ENCODE data around the gene HAPLN3. TPM values are rescaled to one million over a fixed set of nuclear protein-coding genes. Genes with fewer than 3 reads are reported as not detected.

HAPLN3 gene
- total and polyA plus RNA-seq, 8 donors = 0.61 to 33.9 (median 6.4) TPM; not detected in 1

DNA sequence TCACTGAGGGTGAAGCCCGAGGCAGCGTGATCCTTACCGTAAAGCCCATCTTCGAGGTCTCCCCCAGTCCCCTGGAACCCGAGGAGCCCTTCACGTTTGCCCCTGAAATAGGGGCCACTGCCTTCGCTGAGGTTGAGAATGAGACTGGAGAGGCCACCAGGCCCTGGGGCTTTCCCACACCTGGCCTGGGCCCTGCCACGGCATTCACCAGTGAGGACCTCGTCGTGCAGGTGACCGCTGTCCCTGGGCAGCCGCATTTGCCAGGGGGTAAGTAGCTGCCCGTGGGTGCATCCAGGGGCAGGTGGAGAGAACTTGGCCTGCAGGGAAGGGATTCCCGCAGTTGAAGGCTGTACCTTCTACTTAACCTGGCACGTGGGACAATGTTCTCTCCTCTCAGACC is 49.7 kb downstream of the HAPLN3 start:
- no peaks in the 10 kb centered on the region for H3K9me3 ChIP-seq
- no peaks in the 10 kb centered on the region for H3K36me3 ChIP-seq
- no peak for DNase-seq
- intact Hi-C loops (cut with DNase I; ENCODE audit: low total_unique reads) = no loop called here
- peaks cover 0 to 14% (median 0%) of the 10 kb centered on the region in 3 donors for H3K27me3 ChIP-seq
- no peak overlapping the region for H3K4me3 ChIP-seq
- TF ChIP-seq, protein P1, sequence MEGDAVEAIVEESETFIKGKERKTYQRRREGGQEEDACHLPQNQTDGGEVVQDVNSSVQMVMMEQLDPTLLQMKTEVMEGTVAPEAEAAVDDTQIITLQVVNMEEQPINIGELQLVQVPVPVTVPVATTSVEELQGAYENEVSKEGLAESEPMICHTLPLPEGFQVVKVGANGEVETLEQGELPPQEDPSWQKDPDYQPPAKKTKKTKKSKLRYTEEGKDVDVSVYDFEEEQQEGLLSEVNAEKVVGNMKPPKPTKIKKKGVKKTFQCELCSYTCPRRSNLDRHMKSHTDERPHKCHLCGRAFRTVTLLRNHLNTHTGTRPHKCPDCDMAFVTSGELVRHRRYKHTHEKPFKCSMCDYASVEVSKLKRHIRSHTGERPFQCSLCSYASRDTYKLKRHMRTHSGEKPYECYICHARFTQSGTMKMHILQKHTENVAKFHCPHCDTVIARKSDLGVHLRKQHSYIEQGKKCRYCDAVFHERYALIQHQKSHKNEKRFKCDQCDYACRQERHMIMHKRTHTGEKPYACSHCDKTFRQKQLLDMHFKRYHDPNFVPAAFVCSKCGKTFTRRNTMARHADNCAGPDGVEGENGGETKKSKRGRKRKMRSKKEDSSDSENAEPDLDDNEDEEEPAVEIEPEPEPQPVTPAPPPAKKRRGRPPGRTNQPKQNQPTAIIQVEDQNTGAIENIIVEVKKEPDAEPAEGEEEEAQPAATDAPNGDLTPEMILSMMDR (IDR thresholded peaks at IDR 0.05) = no peak
- TF ChIP-seq POLR2AphosphoS5 (IDR thresholded peaks at IDR 0.05) = no peak
- H3K27ac ChIP-seq = no peak overlapping the region
- H3K4me1 ChIP-seq = no peaks in the 10 kb centered on the region
- WGBS, 5 donors = 91 to 92% (median 92%) methylated on average over 15 of the region's 15 CpGs

DNA sequence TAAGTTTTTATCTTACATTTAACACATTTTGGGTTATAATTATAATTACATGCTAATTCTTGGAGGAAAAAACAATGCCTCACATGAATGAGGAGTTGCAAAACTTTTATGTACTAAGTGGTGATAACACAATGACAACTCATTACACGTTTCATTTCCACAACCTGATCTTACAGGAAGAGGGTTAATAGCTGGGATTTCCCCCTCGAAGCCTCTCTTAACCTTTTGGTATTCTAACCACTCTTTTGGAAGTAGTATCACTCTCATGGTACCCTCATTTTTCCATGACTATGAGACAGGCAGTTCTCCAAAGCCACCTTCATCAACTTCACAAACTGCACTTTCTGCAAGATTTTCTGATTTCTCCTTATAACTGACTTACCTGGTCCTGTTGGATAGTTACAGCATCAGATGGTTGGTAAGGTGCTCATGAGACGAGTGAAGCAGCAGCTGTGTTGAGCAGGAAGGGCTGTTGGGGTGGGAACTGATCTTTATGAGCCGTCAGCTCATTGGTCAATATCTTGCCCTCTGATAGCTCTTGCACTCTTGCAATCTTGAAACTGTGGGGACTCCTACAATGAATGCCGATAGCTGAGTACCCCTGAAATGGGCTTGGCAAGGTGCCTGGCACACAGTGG is 50.5 kb downstream of the HAPLN3 start:
- H3K27ac ChIP-seq = no peak overlapping the region
- H3K4me3 ChIP-seq = no peak overlapping the region
- no peaks in the 10 kb centered on the region for H3K4me1 ChIP-seq
- H3K9me3 ChIP-seq = no peaks in the 10 kb centered on the region
- DNase-seq = no peak
- H3K36me3 ChIP-seq = no peaks in the 10 kb centered on the region
- H3K27me3 ChIP-seq = peaks cover 0 to 11% (median 0%) of the 10 kb centered on the region in 3 donors
- TF ChIP-seq, protein P1 (IDR thresholded peaks at IDR 0.05) = no peak
- no peak for TF ChIP-seq POLR2AphosphoS5 (IDR thresholded peaks at IDR 0.05)
- TF ChIP-seq POLR2A (IDR thresholded peaks at IDR 0.05) = no peak
- no peak for TF ChIP-seq EP300 (IDR thresholded peaks at IDR 0.05)
- 35 to 52% (median 46%) methylated on average over 5 of the region's 5 CpGs for WGBS, 5 donors
- intact Hi-C loops (cut with DNase I; ENCODE audit: low total_unique reads) = no loop called here

- 88 to 93% (median 90%) methylated on average over 13 to 21 of the region's 21 CpGs for WGBS, 5 donors
- no peaks in the 10 kb centered on the region for H3K36me3 ChIP-seq
- no peak overlapping the region for H3K27ac ChIP-seq
- no peaks in the 10 kb centered on the region for H3K4me1 ChIP-seq
- no peak for TF ChIP-seq POLR2AphosphoS5 (IDR thresholded peaks at IDR 0.05)
- TF ChIP-seq EP300 (IDR thresholded peaks at IDR 0.05) = no peak
- TF ChIP-seq POLR2A (IDR thresholded peaks at IDR 0.05) = no peak
- TF ChIP-seq, protein P1 (IDR thresholded peaks at IDR 0.05) = no peak
- no peak overlapping the region for H3K4me3 ChIP-seq
- DNase-seq = no peak
- peaks cover 0 to 13% (median 3%) of the 10 kb centered on the region in 3 donors for H3K27me3 ChIP-seq
- H3K9me3 ChIP-seq = no peaks in the 10 kb centered on the region
- intact Hi-C loops (cut with DNase I; ENCODE audit: low total_unique reads) = no loop called here
These were observed 52.0 kb downstream of the HAPLN3 start for GRCh38 chr15:88843334-88843733.

DNA sequence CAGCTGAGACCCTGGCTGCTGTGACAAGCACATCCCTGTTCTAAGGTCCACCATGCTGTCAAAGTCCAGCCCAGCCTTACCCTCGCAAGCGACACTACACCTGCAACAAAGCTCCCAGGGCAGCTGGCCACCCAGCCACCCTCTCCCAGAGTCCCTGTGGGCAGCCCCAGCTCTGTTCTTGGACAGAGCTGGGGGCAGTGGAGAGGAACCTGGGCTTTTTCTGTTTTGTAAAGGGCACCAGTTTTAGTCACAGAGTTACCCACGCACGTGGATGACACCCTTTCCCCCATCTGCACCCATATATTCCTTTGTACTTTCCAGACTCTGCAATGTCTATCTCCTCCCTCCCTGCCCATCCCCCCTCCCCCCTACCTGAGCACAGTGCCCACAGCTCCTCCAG is 53.2 kb downstream of the HAPLN3 start:
- DNase-seq = no peak
- TF ChIP-seq EP300 (IDR thresholded peaks at IDR 0.05) = no peak
- no peak for TF ChIP-seq POLR2AphosphoS5 (IDR thresholded peaks at IDR 0.05)
- TF ChIP-seq, protein P1 (IDR thresholded peaks at IDR 0.05) = no peak
- no peak for TF ChIP-seq POLR2A (IDR thresholded peaks at IDR 0.05)
- Histone ChIP-seq H3K9me3 (no peaks in the 10 kb centered on the region), H3K27ac (no peak overlapping the region), H3K4me1 (no peaks in the 10 kb centered on the region), H3K4me3 (no peak overlapping the region), H3K36me3 (no peaks in the 10 kb centered on the region), H3K27me3 (peaks cover 0 to 13% (median 3%) of the 10 kb centered on the region in 3 donors)
- 74 to 89% (median 79%) methylated on average over 4 of the region's 4 CpGs for WGBS, 5 donors
- intact Hi-C loops (cut with DNase I; ENCODE audit: low total_unique reads) = no loop called here
